ENCODE results near the gene NLRC3. TPM values are rescaled to one million over a fixed set of nuclear protein-coding genes. Genes with fewer than 3 reads are reported as not detected.

Gene NLRC3
- total RNA-seq, 2 experiments from 2014 or later = 95.4 to 97.8 TPM

DNA sequence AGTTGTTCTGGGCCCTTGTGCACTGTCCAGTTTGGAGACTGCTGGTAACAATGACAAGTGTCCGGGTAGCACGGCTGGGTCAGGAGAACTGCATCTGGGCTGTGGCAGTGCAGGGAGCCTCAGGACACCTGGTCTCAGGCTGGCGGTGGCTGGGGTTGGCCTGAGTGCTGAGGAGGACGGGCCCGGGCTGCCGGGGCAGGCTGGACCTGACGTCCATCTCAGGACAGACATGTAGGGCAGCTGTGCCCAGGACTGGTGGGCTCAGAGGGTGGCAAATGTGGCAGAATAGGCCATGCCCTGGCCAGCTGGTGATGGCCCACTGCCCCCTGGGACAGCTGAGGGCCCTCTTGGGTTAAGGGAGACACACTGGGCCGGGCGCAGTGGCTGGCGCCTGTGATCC, 4.2 kb upstream of the NLRC3 start:
- ChIA-PET POLR2A (no interaction called here), CTCF (no interaction called here)
- Mint-ChIP-seq H3K4me1 (peaks cover 56% of the 10 kb centered on the region), H3K4me3 (no peak overlapping the region), H3K27ac (peak overlapping the region; percentile 35), H3K9me3 (no peaks in the 10 kb centered on the region), H3K36me3 (ENCODE audit: low read depth) (peaks cover 40% of the 10 kb centered on the region), H3K27me3 (no peaks in the 10 kb centered on the region)
- DNase-seq = no peak

DNA sequence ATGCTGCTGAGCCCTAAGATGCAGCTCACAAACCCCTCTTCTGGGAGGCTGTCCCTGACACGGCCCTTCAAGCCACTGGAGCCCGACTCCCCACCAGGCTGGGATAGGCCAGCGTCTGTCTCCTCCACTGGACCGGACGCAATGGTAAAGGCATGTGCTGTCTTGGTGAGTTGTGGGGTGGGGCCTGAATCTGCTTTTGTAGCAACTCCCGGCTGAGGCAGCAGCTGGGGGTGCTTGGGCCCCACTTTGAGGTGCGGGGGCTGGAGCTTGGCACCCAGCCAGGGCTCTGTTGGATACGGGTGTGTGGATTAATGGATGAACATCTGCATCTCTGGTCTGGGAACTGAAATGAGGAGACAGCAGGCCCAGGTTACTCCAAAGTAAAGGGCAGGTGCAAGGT, 3.5 kb upstream of the NLRC3 start:
- POLR2A ChIA-PET = no interaction called here
- H3K27me3 Mint-ChIP-seq = no peaks in the 10 kb centered on the region
- H3K36me3 Mint-ChIP-seq (ENCODE audit: low read depth) = peaks cover 40% of the 10 kb centered on the region
- DNase-seq = no peak
- CTCF ChIA-PET = no interaction called here
- no peaks in the 10 kb centered on the region for H3K9me3 Mint-ChIP-seq
- H3K27ac Mint-ChIP-seq = peak overlapping the region; percentile 99
- peaks cover 53% of the 10 kb centered on the region for H3K4me1 Mint-ChIP-seq
- H3K4me3 Mint-ChIP-seq = no peak overlapping the region

DNA sequence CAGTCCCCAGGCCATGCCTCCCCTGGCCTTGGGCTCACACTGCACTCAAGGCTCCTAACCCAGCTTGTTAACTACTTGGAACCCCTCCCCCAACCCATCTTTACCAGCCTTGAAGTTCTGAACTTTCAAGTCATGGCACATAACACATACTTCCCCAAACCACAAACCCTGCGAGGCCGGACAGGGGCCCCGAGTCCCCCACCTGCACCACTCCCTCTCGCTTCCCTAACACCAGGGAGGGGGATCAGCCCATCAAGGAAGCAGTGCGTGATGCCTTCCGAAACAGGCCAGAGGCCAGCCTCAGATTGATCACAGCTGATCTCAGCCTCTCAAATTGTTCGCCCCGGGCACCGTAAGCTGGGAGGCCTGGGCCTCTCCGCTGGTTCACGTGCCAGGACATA, 3.0 kb upstream of the NLRC3 start:
- ChIA-PET CTCF (no interaction called here), POLR2A (interaction anchor here (1.6 to 6.0 kb wide), 2 partner anchors 10 to 32 kb away, joined by 3 to 33 read pairs; partner anchors contain the start of gene SLX4)
- peak overlapping the region; percentile 99 for H3K27ac Mint-ChIP-seq
- DNase-seq = no peak
- H3K27me3 Mint-ChIP-seq = no peaks in the 10 kb centered on the region
- H3K9me3 Mint-ChIP-seq = no peaks in the 10 kb centered on the region
- peaks cover 44% of the 10 kb centered on the region for H3K36me3 Mint-ChIP-seq (ENCODE audit: low read depth)
- peaks cover 53% of the 10 kb centered on the region for H3K4me1 Mint-ChIP-seq
- no peak overlapping the region for H3K4me3 Mint-ChIP-seq

DNA sequence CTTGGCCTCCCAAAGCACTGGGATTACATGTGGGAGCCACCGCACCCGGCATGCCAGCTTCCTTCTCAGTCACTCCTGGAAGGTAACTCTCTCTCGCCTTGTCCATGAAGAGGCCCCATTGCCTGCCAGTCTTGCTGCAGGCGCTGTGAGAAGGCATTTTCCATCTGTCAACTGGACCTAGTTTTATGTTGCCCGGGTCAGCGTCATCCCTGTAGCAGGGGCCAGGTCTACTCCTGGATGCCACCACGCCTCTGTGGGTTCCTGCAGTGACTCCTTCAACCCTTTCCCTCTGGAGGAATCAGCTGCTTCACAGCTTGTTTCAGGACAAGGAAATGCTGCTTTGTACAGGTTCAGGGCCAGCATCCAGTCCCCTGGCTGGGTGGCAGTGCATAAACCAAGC, 2.6 kb upstream of the NLRC3 start:
- Mint-ChIP-seq H3K27ac (peak overlapping the region; percentile 99), H3K4me3 (peak overlapping the region; percentile 99), H3K4me1 (peaks cover 54% of the 10 kb centered on the region), H3K36me3 (ENCODE audit: low read depth) (peaks cover 46% of the 10 kb centered on the region), H3K9me3 (no peaks in the 10 kb centered on the region), H3K27me3 (no peaks in the 10 kb centered on the region)
- CTCF ChIA-PET = no interaction called here
- no peak for DNase-seq
- POLR2A ChIA-PET = interaction anchor here (1.3 to 6.0 kb wide), 4 partner anchors 10 to 32 kb away, joined by 3 to 33 read pairs (median 3); partner anchors contain the start of gene SLX4

DNA sequence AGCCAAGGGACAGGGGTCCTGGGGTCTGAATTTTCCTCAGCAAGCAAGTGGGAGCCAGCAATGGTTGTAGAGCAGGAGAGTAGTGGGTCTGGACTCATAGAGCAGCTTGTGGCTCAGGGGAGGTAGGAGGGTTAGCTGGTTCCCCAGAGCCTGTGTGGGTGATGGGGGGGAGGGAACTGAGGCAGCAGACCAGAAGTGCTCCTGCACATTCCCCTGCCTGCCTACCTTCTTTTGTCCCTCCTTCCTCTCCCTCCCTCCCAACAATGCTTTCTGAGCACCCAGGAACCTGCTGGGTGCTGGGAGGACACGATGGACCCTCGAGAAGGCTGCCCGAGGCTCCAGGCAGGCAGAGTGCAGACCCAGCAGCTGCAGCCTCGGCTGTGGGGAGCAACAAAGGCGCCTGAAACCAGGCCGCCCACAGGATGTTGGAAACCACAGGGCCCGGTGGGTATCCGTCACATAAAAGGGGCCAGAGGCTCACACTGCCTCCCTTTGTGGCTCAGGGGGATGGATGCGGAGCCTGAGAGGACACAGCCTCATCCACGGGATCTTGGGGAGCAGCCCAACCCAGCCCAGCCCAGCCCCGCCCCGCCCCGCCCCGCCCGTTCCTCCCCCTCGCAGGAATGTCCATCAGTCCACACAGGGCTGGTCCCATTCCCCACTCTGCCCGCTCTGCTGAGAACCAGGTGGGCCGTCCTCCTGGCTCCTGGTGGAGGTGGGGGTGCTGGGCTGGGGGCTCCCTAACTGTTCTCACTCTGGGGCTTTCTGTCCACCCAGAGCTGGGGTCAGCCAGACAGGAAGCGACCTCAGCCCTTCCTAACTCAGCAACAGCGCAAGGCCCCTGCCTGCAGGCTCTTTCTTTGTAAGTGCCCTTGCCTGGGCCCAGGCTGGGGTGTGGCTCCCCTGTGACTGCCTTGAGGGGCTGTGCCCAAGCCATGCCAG, 1.7 kb upstream of the NLRC3 start:
- Mint-ChIP-seq H3K27ac (peak overlapping the region; percentile 99), H3K9me3 (no peaks in the 10 kb centered on the region), H3K4me1 (peaks cover 58% of the 10 kb centered on the region), H3K4me3 (peak overlapping the region; percentile 99), H3K27me3 (no peaks in the 10 kb centered on the region), H3K36me3 (ENCODE audit: low read depth) (peaks cover 49% of the 10 kb centered on the region)
- ChIA-PET POLR2A (interaction anchor here (0.6 to 6.0 kb wide), 8 partner anchors 9 to 123 kb away, joined by 3 to 33 read pairs (median 4); partner anchors contain the start of gene SLX4), CTCF (interaction anchor here (0.6 kb wide), 1 partner anchor 8 kb away, joined by 3 read pairs; no protein-coding TSS in a partner anchor)
- peak; percentile 87 for DNase-seq

DNA sequence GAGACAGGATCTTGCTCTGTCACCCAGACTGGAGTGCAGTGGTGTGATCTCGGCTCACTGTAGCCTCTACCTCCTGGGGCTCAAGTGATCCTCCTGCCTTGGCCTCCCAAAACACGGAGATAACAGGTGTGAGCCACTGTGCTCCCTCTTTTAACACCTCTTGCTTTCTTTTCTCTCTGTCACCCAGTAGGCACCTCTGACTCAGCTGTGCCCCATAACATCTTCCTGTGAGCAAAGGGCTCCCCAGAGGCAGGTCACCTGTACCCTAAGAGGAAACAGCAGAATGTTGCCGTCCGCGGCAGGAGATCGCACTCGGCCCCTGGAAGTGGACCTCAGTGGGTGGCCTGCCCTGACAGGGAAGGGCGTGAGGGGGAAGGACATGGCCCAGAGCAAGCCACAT, 918 bp upstream of the NLRC3 start:
- CTCF ChIA-PET = interaction anchor here (0.6 kb wide), 1 partner anchor 9 kb away, joined by 3 read pairs; no protein-coding TSS in a partner anchor
- peak; percentile 70 for DNase-seq
- Mint-ChIP-seq H3K4me3 (peak overlapping the region; percentile 99), H3K27ac (peak overlapping the region; percentile 99), H3K27me3 (no peaks in the 10 kb centered on the region), H3K9me3 (no peaks in the 10 kb centered on the region), H3K36me3 (ENCODE audit: low read depth) (peaks cover 46% of the 10 kb centered on the region), H3K4me1 (peaks cover 60% of the 10 kb centered on the region)
- POLR2A ChIA-PET = interaction anchor here (0.6 to 6.0 kb wide), 8 partner anchors 9 to 123 kb away, joined by 3 to 33 read pairs (median 4); partner anchors contain the start of gene SLX4

DNA sequence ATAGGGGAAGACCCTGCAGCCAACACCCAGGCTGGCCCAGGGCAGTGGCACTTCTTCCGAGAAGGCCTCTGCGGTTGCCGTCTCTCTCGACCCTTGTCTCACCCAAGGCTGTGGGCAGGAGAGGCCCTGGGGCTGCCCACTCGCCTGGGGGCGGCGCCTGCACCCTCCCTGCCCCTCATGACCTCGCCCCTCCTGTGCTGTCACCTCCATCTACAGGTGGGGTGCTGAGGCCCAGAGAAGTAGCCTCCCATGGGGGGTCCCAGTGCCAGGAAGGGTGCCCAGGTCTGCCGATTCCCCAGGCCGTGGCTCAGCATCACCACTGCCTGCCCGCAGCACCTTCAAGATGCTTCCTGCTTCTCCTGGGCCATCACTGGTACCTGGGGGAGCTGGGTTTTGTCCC, 992 bp downstream of the NLRC3 start:
- ChIA-PET POLR2A (interaction anchor here (0.7 to 6.0 kb wide), 6 partner anchors 15 to 67 kb away, joined by 3 to 33 read pairs (median 4); partner anchors contain the start of gene SLX4), CTCF (no interaction called here)
- Mint-ChIP-seq H3K4me3 (peak overlapping the region; percentile 99), H3K36me3 (ENCODE audit: low read depth) (peaks cover 56% of the 10 kb centered on the region), H3K27ac (peak overlapping the region; percentile 99), H3K9me3 (peaks cover 3% of the 10 kb centered on the region), H3K4me1 (peaks cover 68% of the 10 kb centered on the region), H3K27me3 (no peaks in the 10 kb centered on the region)
- peak; percentile 36 for DNase-seq

DNA sequence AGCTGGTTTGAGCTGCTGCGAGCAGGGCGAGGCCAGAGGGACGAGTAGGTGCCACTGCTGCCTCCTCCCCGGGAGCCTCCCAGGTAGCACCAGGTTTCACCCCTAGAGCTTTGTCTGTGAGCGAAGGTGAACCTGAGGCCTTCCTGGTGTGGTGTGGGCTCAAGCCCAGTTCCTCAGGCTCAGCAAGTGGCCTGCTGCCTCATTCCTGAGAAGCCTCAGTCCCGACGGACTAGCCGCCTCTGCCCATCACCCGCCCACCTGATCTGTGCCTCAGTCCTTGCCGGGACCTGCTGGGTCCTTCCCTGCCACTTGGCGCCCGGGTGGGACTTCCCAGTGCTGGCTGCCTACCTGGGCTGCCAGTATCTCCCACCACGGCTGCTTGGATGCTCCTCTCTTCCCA, 1.7 kb downstream of the NLRC3 start:
- Mint-ChIP-seq H3K27me3 (no peaks in the 10 kb centered on the region), H3K27ac (peak overlapping the region; percentile 63), H3K4me1 (peaks cover 65% of the 10 kb centered on the region), H3K9me3 (peaks cover 7% of the 10 kb centered on the region), H3K36me3 (ENCODE audit: low read depth) (peaks cover 56% of the 10 kb centered on the region), H3K4me3 (peak overlapping the region; percentile 99)
- CTCF ChIA-PET = no interaction called here
- POLR2A ChIA-PET = interaction anchor here (6.0 kb wide), 1 partner anchor 36 kb away, joined by 33 read pairs; the partner anchor contains the start of gene SLX4
- DNase-seq = no peak

DNA sequence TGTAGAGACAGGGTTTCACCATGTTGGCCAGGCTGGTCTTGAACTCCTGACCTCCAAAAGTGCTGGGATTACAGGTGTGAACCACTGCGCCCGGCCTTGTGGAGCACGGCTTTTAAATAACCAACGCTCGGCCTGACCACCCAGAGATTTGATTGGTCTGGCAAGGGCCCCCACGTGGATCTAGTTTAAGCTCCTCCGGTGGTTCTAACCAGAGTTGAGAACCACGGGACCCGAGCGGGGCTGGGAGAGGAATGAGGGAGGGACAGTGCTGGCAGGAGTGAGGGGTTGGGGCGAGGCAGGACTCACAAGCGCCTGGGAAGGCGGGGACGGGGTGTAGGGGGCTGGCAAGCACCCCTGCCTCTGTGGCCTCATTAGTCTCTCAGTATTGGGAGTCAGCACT, 3.0 kb downstream of the NLRC3 start:
- peaks cover 68% of the 10 kb centered on the region for H3K36me3 Mint-ChIP-seq (ENCODE audit: low read depth)
- no peak for DNase-seq
- peaks cover 55% of the 10 kb centered on the region for H3K4me1 Mint-ChIP-seq
- CTCF ChIA-PET = no interaction called here
- peak overlapping the region; percentile 99 for H3K4me3 Mint-ChIP-seq
- no peak overlapping the region for H3K27ac Mint-ChIP-seq
- peaks cover 10% of the 10 kb centered on the region for H3K9me3 Mint-ChIP-seq
- POLR2A ChIA-PET = interaction anchor here (6.0 kb wide), 1 partner anchor 38 kb away, joined by 33 read pairs; the partner anchor contains the start of gene SLX4
- no peaks in the 10 kb centered on the region for H3K27me3 Mint-ChIP-seq

DNA sequence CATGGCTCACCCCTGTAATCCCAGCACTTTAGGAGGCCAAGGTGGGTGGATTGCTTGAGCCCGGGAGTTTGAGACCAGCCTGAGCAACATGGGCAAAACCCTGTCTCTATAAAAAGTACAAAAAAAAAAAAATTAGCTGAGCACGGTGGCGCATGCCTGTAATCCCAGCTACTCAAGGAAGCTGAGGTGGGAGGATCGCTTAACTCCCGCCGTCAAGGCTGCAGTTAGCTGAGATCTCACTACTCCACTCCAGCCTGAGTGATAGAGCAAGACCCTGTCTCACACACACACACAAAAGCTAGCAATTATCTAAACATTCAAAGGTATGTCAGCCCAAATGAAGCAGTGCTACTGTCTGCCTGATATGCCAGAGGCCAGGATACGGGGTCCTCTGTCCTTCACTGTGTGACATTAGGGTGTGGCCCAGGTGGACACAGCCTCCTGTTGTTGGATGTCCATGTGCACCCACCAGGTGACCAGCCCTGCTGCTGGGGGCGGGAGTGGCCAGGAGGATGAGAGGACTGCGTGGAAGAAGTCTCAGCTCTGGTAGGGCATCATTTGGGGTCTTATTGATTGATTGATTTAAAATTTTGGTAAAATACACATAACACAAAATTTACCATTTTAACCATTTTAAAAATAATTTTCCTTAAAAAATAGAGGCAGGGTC, 3.9 kb downstream of the NLRC3 start:
- Mint-ChIP-seq H3K9me3 (peaks cover 10% of the 10 kb centered on the region), H3K27ac (no peak overlapping the region), H3K36me3 (ENCODE audit: low read depth) (peaks cover 71% of the 10 kb centered on the region), H3K27me3 (no peaks in the 10 kb centered on the region), H3K4me1 (peaks cover 46% of the 10 kb centered on the region), H3K4me3 (no peak overlapping the region)
- DNase-seq = no peak
- CTCF ChIA-PET = no interaction called here
- POLR2A ChIA-PET = no interaction called here

DNA sequence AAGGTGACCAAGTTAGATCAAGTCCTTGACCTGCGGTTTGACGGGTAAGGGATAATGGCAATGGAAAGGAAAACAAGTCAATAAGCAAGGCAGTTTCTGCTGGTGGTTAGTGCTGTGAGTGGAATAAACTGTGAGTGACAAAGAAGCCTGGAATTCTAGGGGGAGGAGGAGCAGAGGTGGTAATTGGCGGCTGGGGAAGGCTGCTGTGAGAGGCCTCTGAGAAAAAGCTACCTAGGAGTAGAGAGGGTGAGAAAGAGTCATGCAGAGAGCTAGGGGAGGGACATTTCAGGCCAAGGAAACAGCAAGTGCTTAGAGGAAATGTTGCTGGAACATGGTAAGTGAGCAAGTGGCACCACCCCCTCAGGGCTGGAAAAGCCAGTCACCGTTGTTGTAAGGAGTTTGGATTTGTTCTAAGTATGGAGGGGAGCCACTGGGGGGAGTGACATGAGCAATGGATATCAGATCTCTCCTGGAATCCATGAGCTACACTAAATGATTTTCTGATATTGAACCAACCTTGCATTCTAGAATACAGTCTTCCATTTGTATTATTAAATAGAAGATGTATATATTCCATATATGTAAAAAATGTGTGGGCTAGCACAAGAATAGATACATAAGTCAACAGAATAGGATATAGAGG, 6.7 kb downstream of the NLRC3 start:
- POLR2A ChIA-PET = interaction anchor here (0.7 kb wide), 1 partner anchor 101 kb away, joined by 3 read pairs; no protein-coding TSS in a partner anchor
- H3K27ac Mint-ChIP-seq = no peak overlapping the region

DNA sequence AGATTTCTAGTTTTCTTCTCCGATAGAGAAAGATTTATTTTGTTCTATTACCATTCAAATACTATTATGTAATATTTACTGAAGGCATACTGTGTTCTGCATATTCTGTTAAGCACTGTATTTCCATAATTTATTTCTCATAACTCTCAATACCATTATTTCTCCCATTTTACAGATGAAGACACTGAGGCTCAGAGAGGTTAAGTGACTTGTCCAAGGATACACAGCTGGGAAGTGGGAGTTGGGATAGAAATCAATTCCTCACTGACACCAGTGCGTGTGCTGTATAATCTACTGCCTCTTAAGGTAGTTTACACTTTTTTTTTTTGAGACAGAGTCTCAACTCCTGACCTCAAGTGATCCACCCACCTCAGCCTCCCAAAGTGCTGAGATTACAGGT, 7.4 kb downstream of the NLRC3 start:
- H3K27me3 Mint-ChIP-seq = no peaks in the 10 kb centered on the region
- H3K4me3 Mint-ChIP-seq = no peak overlapping the region
- H3K27ac Mint-ChIP-seq = no peak overlapping the region
- CTCF ChIA-PET = no interaction called here
- peaks cover 27% of the 10 kb centered on the region for H3K4me1 Mint-ChIP-seq
- no peak for DNase-seq
- POLR2A ChIA-PET = interaction anchor here (0.7 kb wide), 1 partner anchor 101 kb away, joined by 3 read pairs; no protein-coding TSS in a partner anchor
- H3K9me3 Mint-ChIP-seq = peaks cover 10% of the 10 kb centered on the region
- H3K36me3 Mint-ChIP-seq (ENCODE audit: low read depth) = peaks cover 61% of the 10 kb centered on the region

More for the DNA sequence above, 6.7 kb downstream of the NLRC3 start:
- H3K4me1 Mint-ChIP-seq = peaks cover 33% of the 10 kb centered on the region
- CTCF ChIA-PET = interaction anchor here (0.8 kb wide), 1 partner anchor 67 kb away, joined by 4 read pairs; no protein-coding TSS in a partner anchor
- peaks cover 61% of the 10 kb centered on the region for H3K36me3 Mint-ChIP-seq (ENCODE audit: low read depth)
- peaks cover 10% of the 10 kb centered on the region for H3K9me3 Mint-ChIP-seq
- H3K27me3 Mint-ChIP-seq = no peaks in the 10 kb centered on the region
- no peak for DNase-seq
- no peak overlapping the region for H3K4me3 Mint-ChIP-seq
